Ramos (cell line): ENCODE measurements around the gene LAYN.

Source experiments
- in situ Hi-C: fragments of 300-500 bp; cut with MboI; formaldehyde crosslinking; loops from one replicate; pipeline ENCODE4 v1.14.3; 2022; ENCODE audit warnings: low sequenced_read_pairs; ENCODE audit not compliant: unreplicated experiment

LAYN gene

DNA sequence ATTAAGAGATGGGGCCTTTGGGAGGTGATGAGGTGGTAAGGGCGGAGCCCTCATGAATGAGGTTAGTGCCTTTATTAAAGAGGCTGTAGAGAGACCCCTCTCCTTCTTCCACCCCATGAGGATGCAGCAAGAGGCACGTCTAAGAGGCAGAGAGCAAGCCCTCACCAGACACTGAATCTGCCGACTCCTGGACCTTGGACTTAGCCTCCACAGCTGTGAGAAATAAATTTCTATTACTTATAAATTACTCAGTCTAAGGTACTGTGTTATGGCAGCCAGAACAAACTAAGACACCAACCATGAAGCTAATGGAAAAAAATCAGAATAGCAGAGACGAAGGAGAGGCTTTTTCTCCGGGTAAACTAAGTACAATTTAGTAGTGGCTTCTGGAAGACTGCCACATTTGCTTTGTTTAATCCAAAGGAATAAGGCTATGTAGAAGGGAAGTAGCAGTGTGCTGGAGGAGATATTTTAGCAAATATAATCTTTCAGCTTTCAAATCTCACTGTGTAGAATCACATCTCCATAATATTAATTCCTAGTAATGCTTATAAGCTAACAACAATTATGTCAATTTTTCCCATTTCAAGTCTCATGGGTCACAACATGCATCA, 49.5 kb downstream of the LAYN start:
- in situ Hi-C loops, result loop anchor here (5.0 kb wide), 1 partner anchor 252 kb away; no protein-coding TSS in a partner anchor

- in situ Hi-C loops, result no loop called here
Observed at GRCh38 chr11:111591187-111591960, 50.9 kb downstream of the LAYN start.

DNA sequence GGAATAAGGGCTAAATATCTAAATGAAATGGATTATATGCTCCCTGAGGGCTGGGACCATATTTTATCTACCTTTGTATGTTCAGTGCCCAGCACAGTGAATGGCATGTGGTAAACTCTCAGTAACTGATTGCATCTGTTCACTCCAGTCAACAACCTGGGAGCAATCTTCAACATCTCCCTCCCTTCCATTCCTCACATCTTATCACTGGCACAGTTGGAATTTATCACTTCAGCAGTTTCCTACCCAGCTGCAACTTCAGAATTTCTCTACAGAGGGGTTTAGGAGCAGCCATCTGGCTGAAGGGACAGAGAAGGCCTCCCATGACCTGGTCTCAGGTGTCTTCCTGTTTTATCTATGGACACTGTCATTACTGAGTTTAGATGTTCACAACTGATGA, 52.0 kb downstream of the LAYN start:
- in situ Hi-C loops, result no loop called here

- in situ Hi-C loops, result no loop called here
Observed at GRCh38 chr11:111596319-111596718, 55.8 kb downstream of the LAYN start.

- in situ Hi-C loops, result no loop called here
Observed at GRCh38 chr11:111598148-111598547, 57.6 kb downstream of the LAYN start.

DNA sequence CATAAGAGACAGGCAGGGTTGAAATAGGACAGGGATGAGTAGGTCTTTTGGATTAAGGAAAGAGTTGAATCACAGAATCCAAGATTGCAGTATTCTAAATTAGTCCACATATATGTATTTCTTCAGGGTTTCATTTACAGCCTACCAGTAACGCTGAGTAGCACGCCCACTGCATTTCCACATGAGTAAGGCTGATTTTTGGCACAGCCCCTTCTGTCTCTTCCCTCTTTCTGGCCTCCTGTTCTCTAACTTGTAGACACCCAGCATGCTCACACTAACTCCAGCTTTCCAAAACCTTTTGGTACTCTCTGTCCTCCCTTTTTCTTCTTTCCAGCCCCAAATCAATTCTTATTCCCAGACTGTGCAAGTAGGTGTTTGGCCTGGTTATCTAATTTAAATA, 58.0 kb downstream of the LAYN start:
- in situ Hi-C loops, result no loop called here

GRCh38 chr11:111601636-111601978, 61.1 kb downstream of the LAYN start:
- in situ Hi-C loops, result loop anchor here (5.0 kb wide), 1 partner anchor 181 kb away; no protein-coding TSS in a partner anchor

DNA sequence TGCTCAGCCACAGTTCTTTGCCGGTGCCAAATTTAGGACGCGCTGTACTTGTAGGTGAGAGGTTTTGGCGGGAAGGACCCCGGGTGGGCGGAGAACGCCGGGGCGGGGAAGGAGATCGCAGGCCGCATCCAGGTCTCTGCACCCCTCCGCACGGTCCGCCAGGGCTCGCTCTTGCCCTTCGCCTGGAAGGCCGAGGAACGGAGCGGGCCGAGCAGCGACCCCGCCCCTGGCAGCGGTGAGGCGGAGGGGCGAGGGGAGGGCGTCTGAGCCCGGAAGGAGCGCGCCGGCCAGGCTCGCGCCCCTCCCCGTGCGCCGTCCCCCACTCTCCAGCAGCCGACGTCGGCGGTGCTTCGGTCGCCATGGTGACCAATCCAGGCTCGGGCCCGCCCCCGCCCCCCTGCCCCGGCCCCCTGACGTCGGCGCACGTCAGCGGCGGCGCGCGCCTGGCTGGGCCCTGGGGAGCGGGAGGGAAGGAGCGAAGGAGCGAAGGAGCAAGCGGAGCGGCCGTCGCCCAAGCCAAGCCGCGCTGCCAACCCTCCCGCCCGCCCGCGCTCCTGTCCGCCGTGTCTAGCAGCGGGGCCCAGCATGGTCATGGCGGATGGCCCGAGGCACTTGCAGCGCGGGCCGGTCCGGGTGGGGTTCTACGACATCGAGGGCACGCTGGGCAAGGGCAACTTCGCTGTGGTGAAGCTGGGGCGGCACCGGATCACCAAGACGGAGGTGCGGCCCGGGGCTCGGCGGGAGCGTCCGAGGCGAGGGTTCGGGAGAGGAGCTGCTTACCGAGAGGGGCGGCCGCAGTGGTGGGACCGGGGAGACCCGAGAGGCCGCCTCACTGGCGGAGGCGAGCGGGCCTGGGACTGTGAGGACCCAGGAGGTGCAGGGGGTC, 61.7 kb downstream of the LAYN start, which contains the start of gene SIK2:
Gene SIK2 (plus strand): TSS at position 471 of the 886 bp plus-strand sequence. CDS start 115 bp downstream, at position 586.
- in situ Hi-C loops, result loop anchor here (5.0 kb wide), 1 partner anchor 180 kb away; no protein-coding TSS in a partner anchor

DNA sequence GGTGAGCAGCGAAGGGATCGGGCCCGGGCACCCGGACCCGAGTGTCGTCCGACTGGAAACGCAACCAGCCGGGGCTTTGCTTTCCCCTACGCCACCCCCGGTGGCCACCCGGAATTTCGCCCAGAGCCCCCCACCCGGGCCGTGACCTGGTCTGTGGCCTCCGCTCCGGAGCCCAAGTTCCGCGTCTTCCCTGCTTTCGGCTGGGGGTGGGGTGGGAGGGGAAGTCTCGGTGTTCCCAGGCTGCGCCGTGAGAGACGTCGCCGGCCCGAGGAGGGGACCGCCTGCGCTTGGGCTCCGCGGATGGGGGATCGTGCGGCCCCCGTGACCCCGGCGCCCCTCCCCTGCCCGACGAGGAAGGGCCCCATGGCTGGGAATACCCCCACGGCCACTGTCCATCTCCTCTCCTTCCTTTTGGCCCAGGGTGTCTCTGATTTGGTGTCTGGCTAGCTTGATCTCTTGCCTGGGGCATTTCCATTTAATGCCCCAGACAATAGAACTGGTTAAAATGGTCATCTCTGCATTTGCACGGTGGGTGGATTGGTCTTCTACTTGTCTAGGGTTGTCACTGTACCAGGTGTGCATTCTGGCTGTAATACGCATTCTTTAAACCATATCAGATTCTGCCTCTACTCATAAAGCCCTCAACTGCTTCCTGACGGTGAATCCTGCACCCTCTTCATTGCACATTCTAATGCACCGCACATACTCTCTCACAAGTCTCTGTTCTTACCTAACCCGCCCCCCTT, 62.5 kb downstream of the LAYN start:
- in situ Hi-C loops, result loop anchor here (5.0 kb wide), 1 partner anchor 179 kb away; no protein-coding TSS in a partner anchor

- in situ Hi-C loops, result loop anchor here (5.0 kb wide), 1 partner anchor 179 kb away; no protein-coding TSS in a partner anchor
Observed at GRCh38 chr11:111603611-111604130, 63.2 kb downstream of the LAYN start.

- in situ Hi-C loops, result loop anchor here (5.0 kb wide), 1 partner anchor 178 kb away; no protein-coding TSS in a partner anchor
Observed at GRCh38 chr11:111604392-111605009, 64.0 kb downstream of the LAYN start.

GRCh38 chr11:111605681-111606080, 65.2 kb downstream of the LAYN start:
- in situ Hi-C loops, result no loop called here

DNA sequence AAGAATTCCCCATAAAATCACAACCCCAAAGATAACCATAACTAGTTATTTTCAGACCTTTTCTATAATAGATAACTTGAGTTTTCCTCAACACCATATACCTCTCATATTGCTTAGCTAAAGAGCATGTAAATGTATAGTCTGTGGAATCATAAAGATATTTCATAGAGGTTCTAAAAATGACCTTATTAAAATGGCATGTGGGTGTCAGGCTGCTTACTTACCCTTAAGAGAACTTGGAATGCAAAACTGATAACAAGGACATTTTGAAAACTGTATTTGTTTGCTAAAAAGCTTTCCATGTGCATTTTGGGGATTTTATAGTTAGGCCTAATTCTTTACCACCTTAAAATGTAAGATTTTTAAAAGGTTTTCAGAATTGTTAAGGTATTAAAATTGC, 66.5 kb downstream of the LAYN start:
- in situ Hi-C loops, result no loop called here

GRCh38 chr11:111607751-111608150, 67.2 kb downstream of the LAYN start:
- in situ Hi-C loops, result no loop called here
